Adrenal gland (tissue), 19 donors: ENCODE results near the gene MYL7. TPM values are rescaled to one million over a fixed set of nuclear protein-coding genes. Genes with fewer than 3 reads are reported as not detected.

Experiments used
- DNase-seq, 7 donors: peaks; one replicate each; pipeline ENCODE4 v3.0.0-alpha.2; 2019 to 2020
- H3K27ac ChIP-seq, 5 donors: fragments of 200-600 bp; sonication (generic) in 4 of 5; 1 replicate in 3 of 5; 2 replicates in 2 of 5; pipeline versions ENCODE4 v1.5.1 to v1.8.0; 2016 to 2020; ENCODE audit warnings: mild to moderate bottlenecking in 1 of 5
- H3K27me3 ChIP-seq: fragments of 200-600 bp; 2 replicates; pipeline ENCODE4 v1.8.0; 2021
- H3K36me3 ChIP-seq, 2 donors: fragments of 200-600 bp; replicated peaks in 1 of 2; 1 replicate in 1 of 2; 2 replicates in 1 of 2; pipeline versions ENCODE4 v1.5.1 to v1.8.0; 2018 to 2022
- H3K4me1 ChIP-seq, 2 donors: fragments of 200-600 bp; replicated peaks in 1 of 2; 1 replicate in 1 of 2; 2 replicates in 1 of 2; pipeline versions ENCODE4 v1.5.1 to v1.8.0; 2018 to 2021
- H3K4me3 ChIP-seq, 4 donors: fragments of 200-600 bp; sonication (generic) in 3 of 4; one replicate each; pipeline ENCODE4 v1.5.1; 2016 to 2018
- H3K9me3 ChIP-seq, 3 donors: fragments of 200-600 bp; sonication (generic) in 1 of 3; replicated peaks in 1 of 3; 1 replicate in 2 of 3; 2 replicates in 1 of 3; pipeline versions ENCODE4 v1.5.1 to v1.8.0; 2016 to 2021
- POLR2A ChIP-seq, 2 donors: fragments of 450-650 bp; IDR thresholded peaks; one replicate each; pipeline ENCODE4 v1.6.1; 2017; ENCODE audit warnings: antibody characterized with exemption in 2 of 2, mild to moderate bottlenecking in 2 of 2, moderate library complexity in 1 of 2
- WGBS, 4 donors: extraction: QIAGEN DNeasy Blood & Tissue Kit in 2 of 4; methylation state at CpG; one replicate each; pipeline versions ENCODE4 v1.1.5 to v1.1.7; 2013 to 2017; 5-methylcytosine and 5-hydroxymethylcytosine counted together
- intact Hi-C, 2 donors: fragments of 100-400 bp; cut with DNase I; formaldehyde crosslinking; loops; one replicate each; pipeline versions ENCODE4 v1.14.1 to v1.15.0; 2022 to 2023
- long read RNA-seq, 10 donors: library from polyadenylated mRNA in 3 of 10; unstranded in 2 of 10; stranded (forward) in 1 of 10; transcript quantifications; one replicate each; pipeline ENCODE4 v2.0.0 and lab custom pipeline, GENCODE V29; 2021 to 2026
- polyA plus RNA-seq, 3 donors: library from polyadenylated mRNA; stranded (reverse); fragments of 200-250 nt in 2 of 3; fragments of 350-450 nt in 1 of 3; fragmentation: Illumina TruSeq in 1 of 3; extraction: RNeasy Lipid Tissue Mini Kit (QIAGEN cat#74804) in 1 of 3; gene quantifications; one replicate each; pipeline ENCODE4 v1.2.3, GENCODE V29; 2013 to 2014
- total RNA-seq, 9 donors: library from RNA; depleted of rRNA in 4 of 9; stranded (reverse); fragments of >200 nt in 4 of 9; fragments of 120-200 nt in 1 of 9; fragmentation: NEBNext Ultra II Directional in 1 of 9; extraction: Animal tissue kit (Norgen Biotek cat#: 25700) in 1 of 9; gene quantifications; one replicate each; pipeline versions ENCODE4 v1.1.0 to v1.2.4, GENCODE V29; 2013 to 2023
- TF ChIP-seq, protein P1 (sequence below), 6 experiments: fragments of 450-650 bp in 4 of 6; fragments of 200-600 bp in 2 of 6; sonication (generic) in 1 of 6; IDR thresholded peaks; 1 replicate in 5 of 6; 2 replicates in 1 of 6; pipeline versions ENCODE4 v1.5.1 to v1.8.0; 2016 to 2021; ENCODE audit warnings: antibody characterized with exemption in 6 of 6, mild to moderate bottlenecking in 2 of 6, moderate library complexity in 1 of 6
- donor health status: healthy with polysubstance abuse.
- donor health status: Bipolar disorder and iron deficiency.
- donor health status: DM: yes; HTN: yes; CAD: no.
- donor health status: DM: no; HTN: no; CAD: no.
- donor health status: DM: no; HTN: no; CAD: no.
- donor health status: DM: yes; HTN: yes; CAD: no.

The MYL7 gene, protein sequence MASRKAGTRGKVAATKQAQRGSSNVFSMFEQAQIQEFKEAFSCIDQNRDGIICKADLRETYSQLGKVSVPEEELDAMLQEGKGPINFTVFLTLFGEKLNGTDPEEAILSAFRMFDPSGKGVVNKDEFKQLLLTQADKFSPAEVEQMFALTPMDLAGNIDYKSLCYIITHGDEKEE
- total RNA-seq (under 1 TPM in 1 of 9 donors, not detected in 8; 0.17 TPM), polyA plus RNA-seq (1 to 10 TPM in 1 of 3 donors, under 1 TPM in 1, not detected in 1; 0.24 to 3.5 TPM)
- long read RNA-seq, donor 1 = 0 reads
- long read RNA-seq, donor 2 = 0 reads
- long read RNA-seq, donor 3 = 0 reads
- long read RNA-seq, donor 4 = 0 reads
- long read RNA-seq, donor 5 = 0 reads
- long read RNA-seq, donor 6, partial matches to known transcripts = 0 of 1 reads
- long read RNA-seq, donor 6, other reads (novel, unspliced or antisense) = 1 of 1 reads
- long read RNA-seq, donor 7, partial matches to known transcripts = 6 of 10 reads
- long read RNA-seq, donor 7, other reads (novel, unspliced or antisense) = 0 of 10 reads
- long read RNA-seq, donor 8 = 0 reads
- long read RNA-seq, donor 9 = 0 reads
- long read RNA-seq, donor 10 = 0 reads

DNA sequence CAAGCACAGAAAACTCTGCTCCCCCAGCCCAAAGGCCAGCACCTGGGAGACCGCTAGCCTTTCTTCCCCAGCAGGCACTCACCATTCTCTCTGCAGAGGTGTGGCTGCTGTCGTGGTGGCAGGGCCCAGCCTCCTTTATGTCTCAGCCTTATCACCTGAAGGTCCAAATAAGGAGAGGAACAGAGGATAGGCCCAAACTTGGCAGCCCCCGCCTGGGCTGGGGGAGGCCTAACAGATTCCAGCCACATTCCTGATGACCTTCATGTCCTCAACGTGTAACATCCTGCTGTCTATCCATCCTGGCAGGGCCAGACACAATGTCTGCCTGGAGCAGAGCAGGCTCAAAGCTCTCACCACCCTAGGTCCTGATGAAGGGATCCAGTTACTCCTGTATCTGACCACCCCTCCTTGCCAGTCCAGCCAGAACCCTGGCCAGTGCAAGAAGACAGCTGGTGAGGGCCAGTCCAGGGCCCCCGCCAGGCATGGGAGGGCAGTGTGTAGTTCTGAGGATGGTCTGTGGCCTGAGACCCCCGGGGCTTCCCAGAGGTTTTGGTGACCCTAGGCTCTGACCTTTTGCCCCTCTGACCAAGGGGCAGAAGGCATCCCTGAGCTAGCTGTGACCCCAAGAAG, at the start of gene MYL7:
Gene MYL7 (minus strand): TSS at position 112 of the 630 bp plus-strand sequence. CDS start 27 bp downstream, at position 85.
- intact Hi-C loops = no loop called here
- H3K27me3 ChIP-seq = peaks cover 12% of the 10 kb centered on the region
- H3K4me3 ChIP-seq = no peak within 1 kb of the TSS
- no peak within 1 kb of the TSS for H3K27ac ChIP-seq
- no peaks in the 10 kb centered on the region for H3K9me3 ChIP-seq
- WGBS, 4 donors = 76 to 87% (median 78%) methylated on average over 3 to 6 of the region's 6 CpGs
- no peaks in the 10 kb centered on the region for H3K36me3 ChIP-seq
- no peak for DNase-seq
- peaks cover 8% of the 10 kb centered on the region in 2 donors for H3K4me1 ChIP-seq
- TF ChIP-seq, protein P1, sequence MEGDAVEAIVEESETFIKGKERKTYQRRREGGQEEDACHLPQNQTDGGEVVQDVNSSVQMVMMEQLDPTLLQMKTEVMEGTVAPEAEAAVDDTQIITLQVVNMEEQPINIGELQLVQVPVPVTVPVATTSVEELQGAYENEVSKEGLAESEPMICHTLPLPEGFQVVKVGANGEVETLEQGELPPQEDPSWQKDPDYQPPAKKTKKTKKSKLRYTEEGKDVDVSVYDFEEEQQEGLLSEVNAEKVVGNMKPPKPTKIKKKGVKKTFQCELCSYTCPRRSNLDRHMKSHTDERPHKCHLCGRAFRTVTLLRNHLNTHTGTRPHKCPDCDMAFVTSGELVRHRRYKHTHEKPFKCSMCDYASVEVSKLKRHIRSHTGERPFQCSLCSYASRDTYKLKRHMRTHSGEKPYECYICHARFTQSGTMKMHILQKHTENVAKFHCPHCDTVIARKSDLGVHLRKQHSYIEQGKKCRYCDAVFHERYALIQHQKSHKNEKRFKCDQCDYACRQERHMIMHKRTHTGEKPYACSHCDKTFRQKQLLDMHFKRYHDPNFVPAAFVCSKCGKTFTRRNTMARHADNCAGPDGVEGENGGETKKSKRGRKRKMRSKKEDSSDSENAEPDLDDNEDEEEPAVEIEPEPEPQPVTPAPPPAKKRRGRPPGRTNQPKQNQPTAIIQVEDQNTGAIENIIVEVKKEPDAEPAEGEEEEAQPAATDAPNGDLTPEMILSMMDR (IDR thresholded peaks at IDR 0.05) = no peak
- no peak for TF ChIP-seq POLR2A (IDR thresholded peaks at IDR 0.05)

DNA sequence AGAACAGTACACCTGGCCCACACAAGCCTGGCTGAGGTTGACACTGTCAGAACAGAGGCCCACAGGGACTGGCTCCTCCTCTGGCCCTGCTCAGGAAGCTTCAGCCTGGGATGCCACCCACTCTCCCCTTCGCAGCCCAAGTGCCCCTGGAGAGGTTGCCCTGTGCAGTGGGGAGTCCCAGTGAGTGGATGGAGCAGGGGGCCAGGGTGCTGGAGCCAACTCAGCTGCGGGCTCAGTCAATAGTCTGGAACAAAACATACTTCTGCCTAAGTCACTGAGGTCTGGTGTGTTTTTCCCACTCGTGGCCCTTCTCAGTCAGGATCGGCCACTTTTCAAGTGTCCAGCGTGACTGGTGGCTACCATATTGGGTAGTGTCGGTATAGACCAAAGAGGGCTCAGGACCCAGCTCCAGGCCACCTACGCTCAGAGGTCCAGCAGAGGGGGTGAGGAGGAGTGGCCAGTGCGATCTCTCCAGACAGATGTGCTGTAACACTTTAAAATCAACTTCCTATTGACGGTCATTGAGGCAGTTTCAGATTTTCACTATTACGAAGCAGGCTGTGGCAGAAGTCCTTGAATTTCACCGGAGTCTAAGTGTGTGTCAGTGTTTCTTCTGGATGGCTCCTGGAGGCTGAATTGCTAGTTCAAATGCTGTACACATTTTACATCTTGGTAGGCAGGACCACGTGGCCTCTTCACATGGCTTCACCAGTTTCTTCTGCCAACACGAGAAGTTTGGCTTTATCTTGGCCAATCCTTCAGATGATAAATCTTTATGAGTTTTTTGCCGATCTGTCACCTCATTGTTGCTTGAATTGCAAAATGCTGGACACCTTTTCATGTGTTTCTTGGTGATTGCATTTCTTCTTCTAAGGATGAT, 49.1 kb upstream of the MYL7 start:
- intact Hi-C loops = loop anchor here in 1 of 2 donors (10.0 kb wide), 1 partner anchor 115 kb away; no protein-coding TSS in a partner anchor
- Histone ChIP-seq H3K27me3 (peaks cover 2% of the 10 kb centered on the region), H3K9me3 (no peaks in the 10 kb centered on the region), H3K36me3 (no peaks in the 10 kb centered on the region), H3K4me3 (no peak overlapping the region), H3K27ac (no peak overlapping the region), H3K4me1 (no peaks in the 10 kb centered on the region)
- DNase-seq = peak in 2 of 7 donors; percentile 15 to 31
- 66 to 82% (median 78%) methylated on average over 11 to 14 of the region's 14 CpGs for WGBS, 4 donors
- TF ChIP-seq, protein P1 (IDR thresholded peaks at IDR 0.05) = no peak
- no peak for TF ChIP-seq POLR2A (IDR thresholded peaks at IDR 0.05)

GRCh38 chr7:44189286-44189992, 48.3 kb upstream of the MYL7 start, which contains the start of gene GCK:
Gene GCK, minus strand, starts transcription at chr7:44189439. Its CDS starts 486 bp downstream, at chr7:44188953.
- no peak for TF ChIP-seq POLR2A (IDR thresholded peaks at IDR 0.05)
- TF ChIP-seq, protein P1 (IDR thresholded peaks at IDR 0.05) = no peak
- H3K4me3 ChIP-seq = no peak within 1 kb of the TSS
- no peaks in the 10 kb centered on the region for H3K9me3 ChIP-seq
- H3K27me3 ChIP-seq = no peaks in the 10 kb centered on the region
- WGBS, 4 donors = 76 to 90% (median 85%) methylated on average over 9 to 11 of the region's 11 CpGs
- peaks cover 0 to 1% of the 10 kb centered on the region in 2 donors for H3K4me1 ChIP-seq
- no peaks in the 10 kb centered on the region for H3K36me3 ChIP-seq
- intact Hi-C loops = no loop called here
- H3K27ac ChIP-seq = no peak within 1 kb of the TSS
- DNase-seq = peak in 2 of 7 donors; percentile 14 to 76
